ENCODE measurements around the gene BCR. TPM values are rescaled to one million over a fixed set of nuclear protein-coding genes. Genes with fewer than 3 reads are reported as not detected.

Gene BCR
- total RNA-seq, 2 donors from 2014 or later = 27.0 to 41.3 TPM

GRCh38 chr22:23291806-23292452 lies 111.6 kb downstream of the BCR start:
- Histone ChIP-seq H3K4me1 (peaks cover 0 to 4% of the 10 kb centered on the region in 2 donors), H3K4me3 (no peak overlapping the region), H3K27ac (no peak overlapping the region), H3K9me3 (no peaks in the 10 kb centered on the region), H3K27me3 (no peaks in the 10 kb centered on the region), H3K36me3 (peaks cover 61% of the 10 kb centered on the region)
- no peak for DNase-seq (ENCODE audit: low spot score)
- TF ChIP-seq CTCF (IDR thresholded peaks at IDR 0.05) = no peak

- H3K9me3 ChIP-seq = no peaks in the 10 kb centered on the region
- H3K27ac ChIP-seq = no peak overlapping the region
- no peak overlapping the region for H3K4me3 ChIP-seq
- no peak for DNase-seq (ENCODE audit: low spot score)
- H3K4me1 ChIP-seq = peaks cover 0 to 4% of the 10 kb centered on the region in 2 donors
- H3K36me3 ChIP-seq = peaks cover 62% of the 10 kb centered on the region
- no peaks in the 10 kb centered on the region for H3K27me3 ChIP-seq
- no peak for TF ChIP-seq CTCF (IDR thresholded peaks at IDR 0.05)
Measured at GRCh38 chr22:23292453-23293350, 112.4 kb downstream of the BCR start.

DNA sequence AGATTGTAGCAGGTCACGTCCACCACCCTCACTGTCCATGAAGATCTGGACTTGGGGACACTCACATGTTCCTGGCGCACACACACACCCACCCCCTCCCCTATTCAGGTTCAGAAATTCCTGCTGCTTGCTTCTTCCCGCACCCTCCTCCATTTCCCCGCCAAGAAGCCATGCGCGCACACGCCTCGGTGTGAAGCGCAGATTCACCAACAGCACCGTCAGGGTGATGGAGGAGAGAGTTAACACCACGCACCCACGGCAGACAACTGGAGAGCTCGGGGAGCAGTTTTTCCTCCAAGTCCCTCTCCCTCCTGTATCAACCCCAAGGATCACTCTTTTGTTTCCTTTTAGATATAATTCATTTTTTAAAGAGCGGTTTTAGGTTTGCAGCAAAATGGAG lies 113.4 kb downstream of the BCR start:
- Histone ChIP-seq H3K36me3 (peaks cover 60% of the 10 kb centered on the region), H3K27me3 (no peaks in the 10 kb centered on the region), H3K9me3 (no peaks in the 10 kb centered on the region)

GRCh38 chr22:23294221-23294620 lies 113.9 kb downstream of the BCR start:
- no peak for TF ChIP-seq CTCF (IDR thresholded peaks at IDR 0.05)
- Histone ChIP-seq H3K27me3 (no peaks in the 10 kb centered on the region), H3K27ac (no peak overlapping the region), H3K4me3 (no peak overlapping the region), H3K36me3 (peaks cover 56% of the 10 kb centered on the region), H3K4me1 (peaks cover 0 to 4% of the 10 kb centered on the region in 2 donors), H3K9me3 (no peaks in the 10 kb centered on the region)
- DNase-seq (ENCODE audit: low spot score) = no peak

More for the DNA sequence above, 113.4 kb downstream of the BCR start:
- TF ChIP-seq CTCF (IDR thresholded peaks at IDR 0.05) = no peak
- Histone ChIP-seq H3K4me3 (no peak overlapping the region), H3K4me1 (peaks cover 0 to 4% of the 10 kb centered on the region in 2 donors), H3K27ac (no peak overlapping the region)
- no peak for DNase-seq (ENCODE audit: low spot score)

DNA sequence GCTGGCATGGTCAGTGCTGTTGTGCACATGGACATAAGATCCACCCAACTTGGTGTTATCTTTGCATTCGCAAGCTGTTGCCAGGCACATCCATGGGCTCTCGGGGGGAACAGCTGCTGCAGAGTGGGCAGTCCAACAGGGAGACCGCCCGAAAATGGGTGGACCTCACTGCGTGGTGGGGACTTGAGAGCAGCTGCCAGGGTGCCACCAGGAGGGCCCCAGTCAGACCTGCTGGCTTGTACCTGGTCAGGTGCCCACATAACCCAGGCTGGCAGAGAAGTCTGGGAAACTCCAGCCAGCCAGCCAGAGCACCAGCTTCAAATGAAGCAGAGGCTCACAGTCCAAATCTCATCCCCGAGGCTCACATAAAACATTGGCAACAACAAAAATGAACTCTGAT lies 120.2 kb downstream of the BCR start:
- Histone ChIP-seq H3K27ac (no peak overlapping the region), H3K4me1 (peaks cover 0 to 9% of the 10 kb centered on the region in 2 donors), H3K4me3 (no peak overlapping the region), H3K36me3 (peaks cover 22% of the 10 kb centered on the region), H3K27me3 (no peaks in the 10 kb centered on the region), H3K9me3 (no peaks in the 10 kb centered on the region)
- no peak for DNase-seq (ENCODE audit: low spot score)
- TF ChIP-seq CTCF (IDR thresholded peaks at IDR 0.05) = no peak

All from right atrium auricular region (tissue), 2 donors.